Motor neuron (in vitro differentiated cells): ENCODE results near the gene EPOP. TPM values are rescaled to one million over a fixed set of nuclear protein-coding genes. Genes with fewer than 3 reads are reported as not detected.
A peak's percentile ranks its signal among the peaks of the same experiment; 100 is the strongest.

Source experiments
- ATAC-seq, 8 experiments: fragments of 200-7000 bp; cut with Tn5 transposase; replicated peaks in 6 of 8; 2 replicates each; pipeline ENCODE4 v1.8.0; 2021; ENCODE audit warnings: mild to moderate bottlenecking in 8 of 8, moderate library complexity in 8 of 8
- H3K27ac ChIP-seq, 2 donors: fragments of 250-450 bp; sonication (Bioruptor Pico); 2 replicates each; pipeline ENCODE4 v1.9.0; 2021; ENCODE audit warnings: antibody characterized with exemption in 2 of 2, mild to moderate bottlenecking in 2 of 2, moderate library complexity in 1 of 2
- H3K4me1 ChIP-seq, 2 donors: fragments of 250-450 bp; sonication (Bioruptor Pico); replicated peaks in 1 of 2; 2 replicates each; pipeline ENCODE4 v1.6.1; 2021; ENCODE audit warnings: antibody characterized with exemption in 2 of 2, mild to moderate bottlenecking in 2 of 2, moderate library complexity in 1 of 2
- H3K4me3 ChIP-seq, 5 donors: fragments of 250-450 bp; sonication (Bioruptor Pico); 2 replicates each; pipeline ENCODE4 v1.9.0; 2021; ENCODE audit warnings: antibody characterized with exemption in 5 of 5, mild to moderate bottlenecking in 5 of 5, moderate library complexity in 4 of 5
- WGBS, 10 experiments: fragments of 450-650 bp; shearing (Covaris generic); methylation state at CpG; one replicate each; pipeline ENCODE4 v1.0.0; 2022; 5-methylcytosine and 5-hydroxymethylcytosine counted together
- in situ Hi-C, 9 experiments: fragments of 400-800 bp; cut with MboI; loops; one replicate each; pipeline ENCODE4 v1.15.0; 2021; ENCODE audit warnings: low sequenced_read_pairs in 9 of 9, low pct_unique_long_range_greater_than_20kb in 2 of 9; ENCODE audit not compliant: unreplicated experiment in 9 of 9
- total RNA-seq, 8 experiments: library from RNA; unstranded; fragments of 300-600 nt; gene quantifications; 2 replicates each; pipeline versions ENCODE4 v1.2.3 to v1.2.4, GENCODE V29; 2022

Gene EPOP
- total RNA-seq, 8 experiments from 2014 or later: 0.60 to 8.8 (median 1.4) TPM

GRCh38 chr17:38711792-38712571 is 37.2 kb upstream of the EPOP start:
- ATAC-seq: peak in 3 of 8 experiments; percentile 6 to 15 (median 8)
- no peak overlapping the region for H3K27ac ChIP-seq
- 61 to 100% (median 80%) methylated on average over 1 to 5 of the region's 26 CpGs; no CpG with 5 or more reads in 7 of the 10 experiments for WGBS, 10 experiments
- no peaks in the 10 kb centered on the region for H3K4me1 ChIP-seq
- in situ Hi-C loops: no loop called here
- no peak overlapping the region for H3K4me3 ChIP-seq

- ATAC-seq: no peak
- Histone ChIP-seq H3K27ac (no peak overlapping the region), H3K4me1 (peaks cover 0 to 6% of the 10 kb centered on the region in 2 donors), H3K4me3 (no peak overlapping the region)
- WGBS, 10 experiments: 47 to 100% (median 75%) methylated on average over 3 to 4 of the region's 5 CpGs; no CpG with 5 or more reads in 6 of the 10 experiments
- in situ Hi-C loops: no loop called here
Measured at GRCh38 chr17:38710985-38711384, 36.2 kb upstream of the EPOP start.

- H3K27ac ChIP-seq: no peak overlapping the region
- WGBS, 10 experiments: 80 to 100% (median 87%) methylated on average over 1 to 3 of the region's 3 CpGs; no CpG with 5 or more reads in 2 of the 10 experiments
- ATAC-seq: no peak
Measured at GRCh38 chr17:38710604-38710962, 35.8 kb upstream of the EPOP start.

DNA sequence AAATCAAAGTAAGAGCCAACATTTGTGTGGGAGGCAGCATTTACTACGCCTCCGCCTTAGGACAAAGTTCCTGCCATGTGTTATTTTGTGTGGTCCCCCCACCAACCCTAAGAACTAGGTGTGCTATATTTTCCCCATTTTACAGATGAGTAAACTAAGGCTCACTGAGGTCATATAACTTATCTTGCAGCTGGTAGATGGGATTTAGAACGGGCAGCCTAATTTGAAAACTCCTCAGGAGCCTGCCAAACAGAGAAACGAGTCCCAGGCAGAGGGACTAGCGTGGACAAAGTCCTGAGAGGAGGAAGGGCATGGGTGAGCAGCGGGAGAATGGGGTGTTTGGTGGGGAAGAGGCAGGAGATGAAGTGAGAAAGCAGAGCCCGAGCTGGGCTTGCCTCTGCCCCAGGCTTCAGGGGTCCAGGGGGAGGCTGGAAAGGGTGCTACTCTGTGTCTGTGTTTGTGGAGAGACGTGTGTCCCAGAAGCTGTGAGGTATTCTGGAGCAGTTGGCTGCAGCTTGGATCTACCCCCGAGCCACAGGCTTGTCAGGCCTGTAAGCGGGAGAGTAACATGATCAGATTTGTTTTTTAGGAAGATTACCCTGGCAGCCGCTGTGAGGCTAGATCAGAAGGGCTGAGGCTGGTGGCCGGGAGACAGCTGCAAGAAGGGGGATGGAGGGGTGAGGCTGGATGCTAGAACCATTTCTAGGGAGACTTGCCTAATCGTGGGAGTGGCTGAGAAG is 35.3 kb upstream of the EPOP start:
- in situ Hi-C loops: no loop called here
- WGBS, 10 experiments: 47 to 100% (median 64%) methylated on average over 1 to 9 of the region's 13 CpGs; no CpG with 5 or more reads in 1 of the 10 experiments
- no peak overlapping the region for H3K27ac ChIP-seq
- no peak for ATAC-seq
- H3K4me1 ChIP-seq: peaks cover 0 to 6% of the 10 kb centered on the region in 2 donors
- H3K4me3 ChIP-seq: no peak overlapping the region

More at GRCh38 chr17:38710604-38710962, 35.8 kb upstream of the EPOP start:
- H3K4me3 ChIP-seq: no peak overlapping the region
- in situ Hi-C loops: no loop called here
- H3K4me1 ChIP-seq: peaks cover 0 to 6% of the 10 kb centered on the region in 2 donors

GRCh38 chr17:38709104-38709820 is 34.5 kb upstream of the EPOP start:
- WGBS, 10 experiments: 80 to 100% (median 100%) methylated on average over 1 to 6 of the region's 18 CpGs; no CpG with 5 or more reads in 3 of the 10 experiments
- in situ Hi-C loops: no loop called here
- H3K27ac ChIP-seq: no peak overlapping the region

GRCh38 chr17:38707678-38708351 is 33.1 kb upstream of the EPOP start:
- in situ Hi-C loops: no loop called here
- H3K27ac ChIP-seq: no peak overlapping the region
- H3K4me3 ChIP-seq: no peak overlapping the region
- 67 to 100% (median 88%) methylated on average over 1 to 16 of the region's 21 CpGs; no CpG with 5 or more reads in 1 of the 10 experiments for WGBS, 10 experiments
- no peak for ATAC-seq
- peaks cover 9 to 15% of the 10 kb centered on the region in 2 donors for H3K4me1 ChIP-seq

More at GRCh38 chr17:38709104-38709820, 34.5 kb upstream of the EPOP start:
- no peak overlapping the region for H3K4me3 ChIP-seq
- peaks cover 0 to 7% of the 10 kb centered on the region in 2 donors for H3K4me1 ChIP-seq
- ATAC-seq: no peak

- no peak overlapping the region for H3K27ac ChIP-seq
- H3K4me1 ChIP-seq: peaks cover 9 to 16% of the 10 kb centered on the region in 2 donors
- 0 to 100% (median 27%) methylated on average over 1 to 13 of the region's 20 CpGs; no CpG with 5 or more reads in 1 of the 10 experiments for WGBS, 10 experiments
- ATAC-seq: no peak
- H3K4me3 ChIP-seq: peak overlapping the region; percentile 54 to 83 (median 69)
- in situ Hi-C loops: no loop called here
Measured at GRCh38 chr17:38706505-38707216, 31.9 kb upstream of the EPOP start.

GRCh38 chr17:38705803-38706504 is 31.2 kb upstream of the EPOP start:
- 0% methylated on average over 1 to 9 of the region's 38 CpGs; no CpG with 5 or more reads in 2 of the 10 experiments for WGBS, 10 experiments
- in situ Hi-C loops: no loop called here
- Histone ChIP-seq H3K27ac (no peak overlapping the region), H3K4me1 (peaks cover 13 to 19% of the 10 kb centered on the region in 2 donors), H3K4me3 (peak overlapping the region; percentile 54 to 83 (median 69))
- peak in 3 of 8 experiments; percentile 2 to 8 (median 2) for ATAC-seq

- Histone ChIP-seq H3K27ac (peak overlapping the region in 1 of 2 donors; percentile 71), H3K4me1 (peaks cover 13 to 19% of the 10 kb centered on the region in 2 donors), H3K4me3 (peak overlapping the region; percentile 54 to 83 (median 69))
- in situ Hi-C loops: no loop called here
- WGBS, 10 experiments: no CpG with 5 or more reads among the region's 32 CpGs
- ATAC-seq: peak; percentile 2 to 47 (median 31)
Measured at GRCh38 chr17:38705523-38705802, 30.7 kb upstream of the EPOP start.

GRCh38 chr17:38704606-38705522 is 30.1 kb upstream of the EPOP start, which contains the start of gene MLLT6:
Gene MLLT6, plus strand, starts transcription at chr17:38705273. Its CDS starts 360 bp downstream, at chr17:38705633.
- H3K4me3 ChIP-seq: peak within 1 kb of the TSS; percentile 54 to 83 (median 69)
- WGBS, 10 experiments: 0% methylated on average over 1 to 15 of the region's 100 CpGs; no CpG with 5 or more reads in 6 of the 10 experiments
- peaks cover 13 to 19% of the 10 kb centered on the region in 2 donors for H3K4me1 ChIP-seq
- in situ Hi-C loops: no loop called here
- peak within 1 kb of the TSS; percentile 71 to 73 for H3K27ac ChIP-seq
- ATAC-seq: peak; percentile 32 to 66 (median 58)
